GM23248 (cell line): ENCODE data around the gene CCL7. TPM values are rescaled to one million over a fixed set of nuclear protein-coding genes. Genes with fewer than 3 reads are reported as not detected.
"Not testable (repeated sequence)": the region's sequence is repeated elsewhere in the genome, so short reads cannot be mapped to it uniquely, and the experiment has no call there.

Experiments used
- DNase-seq: peaks from one replicate; pipeline ENCODE4 v3.0.0-alpha.2; 2015
- H2AFZ ChIP-seq: fragments of 200-600 bp; sonication (generic); 2 replicates; pipeline ENCODE4 v1.6.1; 2016; ENCODE audit warnings: antibody characterized with exemption
- H3F3A ChIP-seq: fragments of 200-600 bp; sonication (generic); 2 replicates; pipeline ENCODE4 v1.6.1; 2016; ENCODE audit warnings: mild to moderate bottlenecking, antibody characterized with exemption, mixed run types; ENCODE audit not compliant: insufficient read depth
- H3K27ac ChIP-seq: fragments of 200-600 bp; sonication (generic); 2 replicates; pipeline ENCODE4 v1.5.1; 2016; ENCODE audit warnings: mild to moderate bottlenecking
- H3K27me3 ChIP-seq: fragments of 200-600 bp; sonication (generic); replicated peaks from 2 replicates; pipeline ENCODE4 v1.6.1; 2016; ENCODE audit warnings: mild to moderate bottlenecking; ENCODE audit not compliant: insufficient read depth
- H3K36me3 ChIP-seq: fragments of 200-600 bp; sonication (generic); 2 replicates; pipeline ENCODE4 v1.6.1; 2016; ENCODE audit warnings: low read depth, mild to moderate bottlenecking
- H3K4me1 ChIP-seq: fragments of 200-600 bp; sonication (generic); 2 replicates; pipeline ENCODE4 v1.6.1; 2016; ENCODE audit warnings: mild to moderate bottlenecking; ENCODE audit not compliant: insufficient read depth
- H3K4me2 ChIP-seq: fragments of 200-600 bp; sonication (generic); one replicate; pipeline ENCODE4 v1.6.1; 2016; ENCODE audit warnings: mild to moderate bottlenecking; ENCODE audit not compliant: unreplicated experiment
- H3K4me3 ChIP-seq: fragments of 200-600 bp; sonication (generic); 2 replicates; pipeline ENCODE4 v1.5.1; 2016; ENCODE audit warnings: mild to moderate bottlenecking
- H3K79me2 ChIP-seq: fragments of 200-600 bp; sonication (generic); 2 replicates; pipeline ENCODE4 v1.6.1; 2016; ENCODE audit warnings: mild to moderate bottlenecking; ENCODE audit not compliant: insufficient read depth
- H3K9ac ChIP-seq: fragments of 200-600 bp; sonication (generic); 2 replicates; pipeline ENCODE4 v1.6.1; 2016; ENCODE audit warnings: mild to moderate bottlenecking
- H3K9me2 ChIP-seq: fragments of 200-600 bp; sonication (generic); 2 replicates; pipeline ENCODE4 v1.6.1; 2016; ENCODE audit warnings: mixed run types, mild to moderate bottlenecking, moderate library complexity; ENCODE audit not compliant: insufficient read depth
- H3K9me3 ChIP-seq: fragments of 200-600 bp; sonication (generic); one replicate; pipeline ENCODE4 v1.6.1; 2017; ENCODE audit warnings: low read depth
- H4K20me1 ChIP-seq: fragments of 200-600 bp; sonication (generic); 2 replicates; pipeline ENCODE4 v1.6.0; 2016; ENCODE audit not compliant: insufficient read depth
- EZH2 ChIP-seq: fragments of 200-600 bp; sonication (generic); IDR thresholded peaks from 2 replicates; pipeline ENCODE4 v1.6.1; 2018; ENCODE audit warnings: antibody characterized with exemption, mild to moderate bottlenecking; ENCODE audit not compliant: insufficient read depth, poor library complexity, severe bottlenecking
- EZH2phosphoT487 ChIP-seq: fragments of 200-600 bp; sonication (generic); IDR thresholded peaks from 2 replicates; pipeline ENCODE4 v1.6.1; 2018; ENCODE audit warnings: antibody characterized with exemption, moderate library complexity, mild to moderate bottlenecking, low read depth; ENCODE audit not compliant: insufficient read depth
- WGBS, 2 experiments: methylation state at CpG; one replicate each; pipeline ENCODE4 v1.1.6; 2015 to 2017; ENCODE audit warnings: low lambda C conversion rate in 2 of 2, low coverage in 1 of 2; ENCODE audit errors: missing lambda C conversion rate in 2 of 2; 5-methylcytosine and 5-hydroxymethylcytosine counted together
- in situ Hi-C: fragments of 300-500 bp; cut with MboI; formaldehyde crosslinking; loops from 2 replicates; pipeline ENCODE4 v1.15.0; 2020
- polyA plus RNA-seq: library from polyadenylated mRNA; unstranded; fragments of >200 nt; fragmentation: Nextera tagmentation; extraction: Ambion mirVana; gene quantifications from 2 replicates; pipeline ENCODE4 v1.2.1, GENCODE V29; 2016
- total RNA-seq: library from RNA; depleted of rRNA; stranded (reverse); fragments of >200 nt; shearing (Covaris generic); gene quantifications from 2 replicates; pipeline ENCODE4 v1.2.3, GENCODE V29; 2014

The CCL7 gene
- total and polyA plus RNA-seq, 2 experiments from 2014 or later: 2.4 to 4.9 TPM

DNA sequence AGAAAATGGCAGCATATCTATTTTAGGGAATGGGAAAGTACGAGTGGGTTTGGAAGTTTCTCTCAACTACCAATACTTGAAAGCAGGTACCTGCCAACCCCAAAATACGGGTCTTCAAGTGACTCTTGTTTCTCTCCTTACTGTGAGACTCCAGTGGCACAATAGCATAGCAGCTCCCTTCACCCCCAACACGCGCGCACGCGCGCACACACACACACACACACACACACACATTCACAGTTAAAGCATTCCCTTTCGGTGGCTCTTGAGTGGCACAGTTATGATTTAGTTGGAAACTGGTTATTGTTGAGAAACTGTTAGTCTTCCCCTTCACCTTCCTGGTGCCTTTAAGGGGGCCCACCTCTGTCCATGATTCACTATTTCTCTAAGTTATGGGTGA lies 45.0 kb upstream of the CCL7 start:
- no peaks in the 10 kb centered on the region; the same call in 1 of the 2 replicates for H3K27me3 ChIP-seq
- H3K36me3 ChIP-seq: no peaks in the 10 kb centered on the region
- H3K27ac ChIP-seq: no peak overlapping the region
- in situ Hi-C loops: no loop called here
- H3K4me3 ChIP-seq: no peak overlapping the region
- TF ChIP-seq EZH2phosphoT487: no peak
- no peak for TF ChIP-seq EZH2
- H3K79me2 ChIP-seq: no peaks in the 10 kb centered on the region
- no peak overlapping the region for H3K4me2 ChIP-seq
- no peak overlapping the region for H3K9ac ChIP-seq
- H3K9me2 ChIP-seq: no peaks in the 10 kb centered on the region
- 82% methylated on average over 9 of the region's 9 CpGs for WGBS, 2 experiments
- no peak overlapping the region for H2AFZ ChIP-seq
- no peaks in the 10 kb centered on the region for H4K20me1 ChIP-seq
- no peak for DNase-seq
- no peaks in the 10 kb centered on the region for H3K4me1 ChIP-seq
- peaks cover 7% of the 10 kb centered on the region; the same call in 1 of the 2 replicates for H3F3A ChIP-seq
- no peaks in the 10 kb centered on the region for H3K9me3 ChIP-seq

DNA sequence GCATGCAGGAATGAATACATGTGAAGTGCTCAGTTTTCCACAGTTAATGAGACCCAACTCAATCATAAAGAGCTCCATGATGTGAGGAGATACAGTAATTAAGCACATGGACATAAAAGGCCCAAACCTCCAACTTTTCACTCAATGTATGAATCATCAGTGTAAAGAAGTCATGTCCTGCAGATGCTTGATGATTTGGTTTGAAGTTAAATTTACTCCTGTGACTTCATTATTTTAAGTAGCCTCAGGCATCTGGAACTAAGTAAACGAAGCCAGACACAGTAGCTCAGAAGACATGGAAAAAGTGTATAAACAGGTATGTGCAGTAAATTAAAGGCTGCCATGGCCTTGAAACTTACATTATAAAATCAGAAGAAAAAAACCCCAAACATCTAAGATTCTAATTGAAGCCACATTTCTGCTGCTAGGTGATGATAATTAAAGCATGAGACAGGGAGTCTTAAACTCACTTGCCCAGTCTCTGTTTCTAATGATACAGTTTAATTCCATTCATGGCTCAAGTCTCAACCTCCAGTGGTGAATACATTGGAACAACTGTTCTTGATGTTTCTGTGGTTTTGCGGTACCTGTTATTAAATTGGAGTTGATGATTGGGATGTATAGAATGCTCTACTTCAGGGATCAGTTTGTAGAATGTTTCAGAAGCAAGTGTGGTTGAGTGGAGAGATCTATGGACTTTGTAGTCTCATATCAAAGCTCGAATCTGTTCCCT lies 43.8 kb upstream of the CCL7 start:
- Histone ChIP-seq H3K4me3 (no peak overlapping the region), H3K9ac (no peak overlapping the region), H3K4me1 (no peaks in the 10 kb centered on the region), H3K9me2 (no peaks in the 10 kb centered on the region), H3K27me3 (no peaks in the 10 kb centered on the region; the same call in 1 of the 2 replicates), H2AFZ (no peak overlapping the region), H3F3A (peaks cover 7% of the 10 kb centered on the region; the same call in 1 of the 2 replicates), H4K20me1 (no peaks in the 10 kb centered on the region), H3K27ac (no peak overlapping the region), H3K9me3 (no peaks in the 10 kb centered on the region), H3K4me2 (no peak overlapping the region), H3K36me3 (no peaks in the 10 kb centered on the region), H3K79me2 (no peaks in the 10 kb centered on the region)
- 23 to 28% methylated on average over 3 of the region's 3 CpGs for WGBS, 2 experiments
- peak; percentile 52 for DNase-seq
- in situ Hi-C loops: no loop called here
- TF ChIP-seq EZH2 (no peak), EZH2phosphoT487 (no peak)

DNA sequence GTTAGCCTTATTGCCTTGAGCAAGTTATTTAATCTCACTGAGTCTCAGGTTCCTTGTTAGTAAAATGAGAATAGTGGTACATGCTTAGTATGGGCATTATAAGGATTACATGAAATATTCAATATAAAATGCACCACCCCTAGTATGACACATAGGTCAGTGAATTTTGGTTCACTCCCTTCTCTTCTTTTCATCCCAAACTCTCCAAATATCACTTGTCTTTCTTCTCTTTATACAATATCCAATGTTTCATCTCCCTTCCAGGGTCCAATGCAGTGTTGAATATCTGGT lies 43.3 kb upstream of the CCL7 start:
- Histone ChIP-seq H3F3A (peaks cover 7% of the 10 kb centered on the region; the same call in 1 of the 2 replicates), H3K9me2 (no peaks in the 10 kb centered on the region), H2AFZ (no peak overlapping the region), H3K79me2 (no peaks in the 10 kb centered on the region), H3K27me3 (no peaks in the 10 kb centered on the region; the same call in 1 of the 2 replicates), H3K9ac (no peak overlapping the region), H3K36me3 (no peaks in the 10 kb centered on the region), H3K27ac (no peak overlapping the region), H4K20me1 (no peaks in the 10 kb centered on the region), H3K4me3 (no peak overlapping the region), H3K9me3 (no peaks in the 10 kb centered on the region), H3K4me1 (no peaks in the 10 kb centered on the region), H3K4me2 (no peak overlapping the region)
- in situ Hi-C loops: no loop called here
- no peak for DNase-seq
- TF ChIP-seq EZH2 (no peak), EZH2phosphoT487 (no peak)

DNA sequence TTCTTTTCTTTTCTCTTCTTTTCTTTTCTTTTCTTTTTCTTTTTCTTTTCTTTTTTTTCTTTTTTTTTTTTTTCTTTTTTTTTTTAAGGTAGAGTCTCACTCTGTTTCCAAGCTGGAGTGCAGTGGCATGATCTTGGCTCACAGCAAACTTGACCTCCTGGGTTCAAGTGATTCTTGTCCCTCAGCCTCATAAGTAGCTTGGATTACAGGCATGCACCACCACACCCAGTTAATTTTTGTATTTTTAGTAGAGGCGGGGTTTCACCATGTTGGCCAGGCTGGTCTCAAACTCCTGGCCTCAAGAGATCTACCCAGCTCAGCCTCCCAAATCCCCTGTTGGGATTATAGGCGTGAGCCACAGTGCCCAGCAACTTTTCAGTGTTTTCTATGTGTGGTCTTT lies 42.7 kb upstream of the CCL7 start:
- H3K36me3 ChIP-seq, H3K79me2 ChIP-seq, H3K4me3 ChIP-seq, H3K27me3 ChIP-seq, H3K4me1 ChIP-seq, DNase-seq, in situ Hi-C loops, H3K9me2 ChIP-seq, H3K9ac ChIP-seq, H3F3A ChIP-seq, H2AFZ ChIP-seq, H4K20me1 ChIP-seq, H3K9me3 ChIP-seq, H3K4me2 ChIP-seq, H3K27ac ChIP-seq: not testable (repeated sequence)
- WGBS, 2 experiments: 53 to 63% methylated on average over 2 of the region's 2 CpGs

DNA sequence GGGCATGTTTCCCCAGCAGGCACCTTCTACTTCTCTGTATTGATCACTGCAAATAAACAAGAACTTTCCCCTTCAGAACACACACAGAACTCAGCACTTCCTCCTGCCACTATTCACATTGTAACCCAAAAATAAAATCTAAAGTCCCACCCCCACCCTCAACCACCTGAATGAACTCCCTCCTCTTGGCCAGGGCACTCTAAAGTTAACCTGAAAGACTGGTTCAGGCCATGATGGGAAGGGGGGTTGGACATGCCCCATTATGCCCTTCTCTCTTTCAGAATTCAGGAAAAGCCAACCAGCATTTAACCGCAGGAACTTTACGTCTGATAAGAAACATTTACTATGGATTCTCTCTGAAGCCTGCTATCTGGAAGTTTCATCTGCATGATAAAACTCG lies 42.3 kb upstream of the CCL7 start:
- no peaks in the 10 kb centered on the region for H3K4me1 ChIP-seq
- no peak overlapping the region for H3K9ac ChIP-seq
- no peak for TF ChIP-seq EZH2phosphoT487
- TF ChIP-seq EZH2: no peak
- peaks cover 7% of the 10 kb centered on the region; the same call in 1 of the 2 replicates for H3F3A ChIP-seq
- H2AFZ ChIP-seq: no peak overlapping the region
- no peak overlapping the region for H3K4me2 ChIP-seq
- H3K27ac ChIP-seq: no peak overlapping the region
- no peak for DNase-seq
- H3K27me3 ChIP-seq: no peaks in the 10 kb centered on the region; the same call in 1 of the 2 replicates
- H3K79me2 ChIP-seq: no peaks in the 10 kb centered on the region
- H3K9me2 ChIP-seq: no peaks in the 10 kb centered on the region
- in situ Hi-C loops: no loop called here
- H3K9me3 ChIP-seq: no peaks in the 10 kb centered on the region
- H4K20me1 ChIP-seq: no peaks in the 10 kb centered on the region
- 83 to 90% methylated on average over 3 of the region's 3 CpGs for WGBS, 2 experiments
- no peak overlapping the region for H3K4me3 ChIP-seq
- H3K36me3 ChIP-seq: no peaks in the 10 kb centered on the region
